ENCODE data around the gene LBP. TPM values are rescaled to one million over a fixed set of nuclear protein-coding genes. Genes with fewer than 3 reads are reported as not detected.

LBP gene
- total and polyA plus RNA-seq, 2 of the 13 experiments (the other 11 are each of a cell fraction or from before 2014, with no cell fraction given) = 0.07 to 0.20 TPM

GRCh38 chr20:38334016-38334415 is 12.3 kb upstream of the LBP start (continued):
- TF ChIP-seq TSC22D2 (CRISPR knock-in tag; IDR thresholded peaks at IDR 0.05; ENCODE audit: borderline replicate concordance) (no peak), RARG (CRISPR knock-in tag; IDR thresholded peaks at IDR 0.05; ENCODE audit: low read depth) (no peak), ZNF605 (CRISPR knock-in tag; IDR thresholded peaks at IDR 0.05) (no peak), ZNF501 (CRISPR knock-in tag; IDR thresholded peaks at IDR 0.05) (no peak), BHLHE40 (IDR thresholded peaks at IDR 0.05; ENCODE audit: low read length) (no peak)
- TF ChIP-seq, protein P1, sequence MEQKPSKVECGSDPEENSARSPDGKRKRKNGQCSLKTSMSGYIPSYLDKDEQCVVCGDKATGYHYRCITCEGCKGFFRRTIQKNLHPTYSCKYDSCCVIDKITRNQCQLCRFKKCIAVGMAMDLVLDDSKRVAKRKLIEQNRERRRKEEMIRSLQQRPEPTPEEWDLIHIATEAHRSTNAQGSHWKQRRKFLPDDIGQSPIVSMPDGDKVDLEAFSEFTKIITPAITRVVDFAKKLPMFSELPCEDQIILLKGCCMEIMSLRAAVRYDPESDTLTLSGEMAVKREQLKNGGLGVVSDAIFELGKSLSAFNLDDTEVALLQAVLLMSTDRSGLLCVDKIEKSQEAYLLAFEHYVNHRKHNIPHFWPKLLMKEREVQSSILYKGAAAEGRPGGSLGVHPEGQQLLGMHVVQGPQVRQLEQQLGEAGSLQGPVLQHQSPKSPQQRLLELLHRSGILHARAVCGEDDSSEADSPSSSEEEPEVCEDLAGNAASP (CRISPR knock-in tag; IDR thresholded peaks at IDR 0.05; ENCODE audit: borderline replicate concordance) = no peak

DNA sequence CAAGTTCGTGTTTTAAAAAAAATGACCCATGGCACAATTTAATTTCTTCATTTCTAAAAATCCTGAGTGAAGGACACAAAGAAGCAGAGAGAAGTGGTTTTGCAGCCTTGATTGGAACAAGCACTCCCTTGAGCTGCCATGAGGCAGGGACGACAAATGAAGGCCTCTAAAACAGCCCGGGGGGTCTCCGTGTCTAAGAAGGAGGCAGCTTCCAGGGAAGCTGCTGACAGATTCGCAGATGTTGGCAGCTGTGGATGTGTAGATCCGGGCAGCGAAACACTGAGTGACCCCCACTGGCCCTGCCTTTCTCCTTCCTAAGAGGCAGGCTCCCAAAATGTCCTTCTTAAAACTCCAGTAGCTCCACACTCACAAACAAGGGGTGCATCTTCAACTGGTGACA is 9.6 kb upstream of the LBP start:
- intact Hi-C loops (cut with micrococcal nuclease; ENCODE audit: unreplicated experiment) = loop anchor here (1.0 kb wide), 1 partner anchor 20 kb away; no protein-coding TSS in a partner anchor
- TF ChIP-seq ZNF574 (CRISPR knock-in tag; IDR thresholded peaks at IDR 0.05) = no peak
- TF ChIP-seq, protein P2, sequence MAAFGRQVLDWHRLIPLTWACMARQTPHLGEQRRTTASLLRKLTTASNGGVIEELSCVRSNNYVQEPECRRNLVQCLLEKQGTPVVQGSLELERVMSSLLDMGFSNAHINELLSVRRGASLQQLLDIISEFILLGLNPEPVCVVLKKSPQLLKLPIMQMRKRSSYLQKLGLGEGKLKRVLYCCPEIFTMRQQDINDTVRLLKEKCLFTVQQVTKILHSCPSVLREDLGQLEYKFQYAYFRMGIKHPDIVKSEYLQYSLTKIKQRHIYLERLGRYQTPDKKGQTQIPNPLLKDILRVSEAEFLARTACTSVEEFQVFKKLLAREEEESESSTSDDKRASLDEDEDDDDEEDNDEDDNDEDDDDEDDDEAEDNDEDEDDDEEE (CRISPR knock-in tag; IDR thresholded peaks at IDR 0.05) = no peak
- TF ChIP-seq NBN (conservative IDR thresholded peaks at IDR 0.05) = no peak
- no peak for TF ChIP-seq CTCF (CRISPR knock-in tag; IDR thresholded peaks at IDR 0.05)
- TF ChIP-seq, protein P3, sequence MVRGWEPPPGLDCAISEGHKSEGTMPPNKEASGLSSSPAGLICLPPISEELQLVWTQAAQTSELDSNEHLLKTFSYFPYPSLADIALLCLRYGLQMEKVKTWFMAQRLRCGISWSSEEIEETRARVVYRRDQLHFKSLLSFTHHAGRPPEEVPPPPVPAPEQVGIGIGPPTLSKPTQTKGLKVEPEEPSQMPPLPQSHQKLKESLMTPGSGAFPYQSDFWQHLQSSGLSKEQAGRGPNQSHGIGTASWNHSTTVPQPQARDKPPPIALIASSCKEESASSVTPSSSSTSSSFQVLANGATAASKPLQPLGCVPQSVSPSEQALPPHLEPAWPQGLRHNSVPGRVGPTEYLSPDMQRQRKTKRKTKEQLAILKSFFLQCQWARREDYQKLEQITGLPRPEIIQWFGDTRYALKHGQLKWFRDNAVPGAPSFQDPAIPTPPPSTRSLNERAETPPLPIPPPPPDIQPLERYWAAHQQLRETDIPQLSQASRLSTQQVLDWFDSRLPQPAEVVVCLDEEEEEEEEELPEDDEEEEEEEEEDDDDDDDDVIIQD (CRISPR knock-in tag; IDR thresholded peaks at IDR 0.05; ENCODE audit: low read depth) = no peak
- TF ChIP-seq TARDBP (CRISPR knock-in tag; IDR thresholded peaks at IDR 0.05) = no peak
- no peak for TF ChIP-seq MAX (IDR thresholded peaks at IDR 0.05)
- TF ChIP-seq SAP130 (CRISPR knock-in tag; IDR thresholded peaks at IDR 0.05; ENCODE audit: low read depth) = no peak
- no peak for TF ChIP-seq RELA (CRISPR knock-in tag; IDR thresholded peaks at IDR 0.05)

More for the DNA sequence above, 9.6 kb upstream of the LBP start:
- ATAC-seq = no peak
- no TSS peak for BruUV-seq (replicated peaks)
- Histone ChIP-seq H3K9me3 (ENCODE audit: low read length) (peaks cover 17% of the 10 kb centered on the region), H2AFZ (ENCODE audit: low read length) (no peak overlapping the region), H3K36me3 (replicated peaks in 1 of 2; ENCODE audit: control insufficient read depth in 1 of 2, insufficient read depth in 2 of 2, low read length in 2 of 2) (no peaks in the 10 kb centered on the region), H3K27me3 (ENCODE audit: control insufficient read depth in 1 of 2, insufficient read depth in 2 of 2, low read length in 2 of 2) (peaks cover 0 to 16% of the 10 kb centered on the region in 2 experiments; a peak in 1 of 5 replicates), H3K79me2 (ENCODE audit: insufficient read depth, low read length) (no peaks in the 10 kb centered on the region), H3K27ac (ENCODE audit: extremely low read length, insufficient read depth, low read length) (no peak overlapping the region), H3K4me3 (replicated peaks in 1 of 3; ENCODE audit: insufficient read depth in 1 of 3, low read depth in 2 of 3, low read length in 3 of 3) (no peak overlapping the region), H3K4me1 (ENCODE audit: insufficient read depth, low read length) (peaks cover 9% of the 10 kb centered on the region; the same call in 1 of the 2 replicates), H4K20me1 (ENCODE audit: insufficient read depth, low read length) (no peaks in the 10 kb centered on the region), H3K9ac (ENCODE audit: insufficient read depth, low read depth, low read length) (no peak overlapping the region), H3K4me2 (ENCODE audit: low read depth, low read length) (no peak overlapping the region)
- ChIA-PET CTCF (ENCODE audit: low intra/inter-chr PET ratio, low total read pairs) (interaction anchor here (1.8 to 2.7 kb wide), 2 partner anchors 19 to 72 kb away, joined by 9 to 38 read pairs; no protein-coding TSS in a partner anchor), POLR2A (no interaction called here)
- WGBS (ENCODE audit: low lambda C conversion rate) = 73% methylated on average over 7 of the region's 7 CpGs
- no peak for FAIRE-seq
- in situ Hi-C loops (cut with HindIII; ENCODE audit: extremely low pct_ligation_motif_present, low pct_unique_long_range_greater_than_20kb) = loop anchor here (5.0 kb wide), 1 partner anchor 71 kb away; no protein-coding TSS in a partner anchor
- DNase-seq (ENCODE audit: low spot score) = no peak
